HG03565 (cell line): ENCODE measurements around the gene SORD.
"Not testable (repeated sequence)": the region's sequence is repeated elsewhere in the genome, so short reads cannot be mapped to it uniquely, and the experiment has no call there.

Experiments
- ATAC-seq: cut with Tn5 transposase; IDR thresholded peaks from one replicate; pipeline ENCODE4 v1.9.1; 2021; ENCODE audit warnings: mild to moderate bottlenecking, moderate library complexity; ENCODE audit not compliant: unreplicated experiment

SORD gene

GRCh38 chr15:45093622-45094357 is 70.8 kb downstream of the SORD start:
- no peak for ATAC-seq

- ATAC-seq: no peak
Observed at GRCh38 chr15:45094358-45094730, 71.3 kb downstream of the SORD start.

- ATAC-seq: no peak
Observed at GRCh38 chr15:45095661-45096060, 72.7 kb downstream of the SORD start.

- ATAC-seq: no peak
Observed at GRCh38 chr15:45097466-45097865, 74.5 kb downstream of the SORD start.

- ATAC-seq: no peak
Observed at GRCh38 chr15:45099549-45100165, 76.7 kb downstream of the SORD start.

GRCh38 chr15:45100884-45101625 is 78.1 kb downstream of the SORD start:
- no peak for ATAC-seq

GRCh38 chr15:45101749-45102148 is 78.8 kb downstream of the SORD start:
- no peak for ATAC-seq

GRCh38 chr15:45102226-45102625 is 79.2 kb downstream of the SORD start:
- ATAC-seq: no peak

GRCh38 chr15:45104170-45104569 is 81.2 kb downstream of the SORD start:
- ATAC-seq: not testable (repeated sequence)

GRCh38 chr15:45105586-45105985 is 82.6 kb downstream of the SORD start:
- no peak for ATAC-seq

- no peak for ATAC-seq
Observed at GRCh38 chr15:45106002-45106790, 83.2 kb downstream of the SORD start.

GRCh38 chr15:45107941-45108630 is 85.1 kb downstream of the SORD start:
- no peak for ATAC-seq

- no peak for ATAC-seq
Observed at GRCh38 chr15:45110256-45110820, 87.3 kb downstream of the SORD start.

- no peak for ATAC-seq
Observed at GRCh38 chr15:45111390-45112142, 88.6 kb downstream of the SORD start.

GRCh38 chr15:45112143-45112590 is 89.2 kb downstream of the SORD start:
- ATAC-seq: no peak

- no peak for ATAC-seq
Observed at GRCh38 chr15:45112591-45113379, 89.8 kb downstream of the SORD start.

GRCh38 chr15:45113380-45113990 is 90.5 kb downstream of the SORD start:
- ATAC-seq: no peak

- ATAC-seq: no peak
Observed at GRCh38 chr15:45114076-45114750, 91.2 kb downstream of the SORD start, which contains the start of the genes DUOX2 and DUOXA2. TSS of gene DUOX2 (minus strand) at chr15:45114172. CDS start at chr15:45113411, 761 bp downstream. TSS of gene DUOXA2 (plus strand) at chr15:45114326. CDS start at chr15:45114606, 280 bp downstream.
